Measurements from ENCODE around the gene TSR1.

GRCh38 chr17:2351269-2351668, 15.0 kb upstream of the TSR1 start:
- TF ChIP-seq CTCF (IDR thresholded peaks at IDR 0.05 in 2 of 3, conservative IDR thresholded peaks at IDR 0.05 in 1 of 3; ENCODE audit: insufficient read depth in 2 of 3, low read depth in 1 of 3, low read length in 3 of 3) (no peak), NFIX (CRISPR knock-in tag; IDR thresholded peaks at IDR 0.05; ENCODE audit: low read depth) (no peak), MAX (CRISPR knock-in tag; IDR thresholded peaks at IDR 0.05) (no peak), HNRNPH1 (optimal IDR thresholded peaks at IDR 0.05; ENCODE audit: low read depth, low read length) (no peak)
